ENCODE measurements around the gene M1AP. TPM values are rescaled to one million over a fixed set of nuclear protein-coding genes. Genes with fewer than 3 reads are reported as not detected.
A peak's percentile ranks its signal among the peaks of the same experiment; 100 is the strongest.

The M1AP gene
- total and polyA plus RNA-seq, 9 of the 15 experiments (the other 6 are each of a cell fraction or from before 2014, with no cell fraction given): 0.06 to 0.33 (median 0.11) TPM; not detected in 4

GRCh38 chr2:74585406-74586185, 62.5 kb downstream of the M1AP start (continued):
- peak; percentile 47; the same call in 1 of the 2 replicates for TF ChIP-seq SMARCE1 (IDR thresholded peaks at IDR 0.05)
- TF ChIP-seq ZNF398 (CRISPR knock-in tag; IDR thresholded peaks at IDR 0.05): no peak
- TF ChIP-seq HINFP (tag; conservative IDR thresholded peaks at IDR 0.05; ENCODE audit: low read depth): no peak; the same call in 1 of the 2 replicates
- TF ChIP-seq PHTF2 (CRISPR knock-in tag; IDR thresholded peaks at IDR 0.05): no peak
- TF ChIP-seq RAD21 (CRISPR knock-in tag; conservative IDR thresholded peaks at IDR 0.05 in 1 of 2, IDR thresholded peaks at IDR 0.05 in 1 of 2): peak; percentile 57 to 67
- no peak for TF ChIP-seq SUPT5H (IDR thresholded peaks at IDR 0.05)
- no peak for TF ChIP-seq GTF2F1 (IDR thresholded peaks at IDR 0.05; ENCODE audit: low read depth, low read length)
- TF ChIP-seq ILK (tag; IDR thresholded peaks at IDR 0.05; ENCODE audit: borderline replicate concordance, low read depth): no peak
- TF ChIP-seq ZBTB33 (CRISPR knock-in tag; IDR thresholded peaks at IDR 0.05): no peak
- no peak for TF ChIP-seq MTA2 (IDR thresholded peaks at IDR 0.05; ENCODE audit: low read depth)
- no peak for TF ChIP-seq BCOR (IDR thresholded peaks at IDR 0.05)
- no peak for TF ChIP-seq ZNF561 (CRISPR knock-in tag; conservative IDR thresholded peaks at IDR 0.05)
- no peak; the same call in 1 of the 2 replicates for TF ChIP-seq SMARCC2 (IDR thresholded peaks at IDR 0.05; ENCODE audit: low read depth)
- TF ChIP-seq ZNF263 (CRISPR knock-in tag; IDR thresholded peaks at IDR 0.05; ENCODE audit: borderline replicate concordance): no peak
- no peak for TF ChIP-seq POLR3G (IDR thresholded peaks at IDR 0.05; ENCODE audit: extremely low read depth, insufficient read length, insufficient replicate concordance)
- TF ChIP-seq NCOR1 (IDR thresholded peaks at IDR 0.05): no peak
- TF ChIP-seq ZNF224 (CRISPR knock-in tag; IDR thresholded peaks at IDR 0.05): no peak
- no peak for TF ChIP-seq NR2C2 (CRISPR knock-in tag; IDR thresholded peaks at IDR 0.05)
- no peak for TF ChIP-seq NR2C2 (tag; IDR thresholded peaks at IDR 0.05)
- TF ChIP-seq RFX7 (CRISPR knock-in tag; IDR thresholded peaks at IDR 0.05): no peak
- TF ChIP-seq CBX3 (IDR thresholded peaks at IDR 0.05; ENCODE audit: borderline replicate concordance in 1 of 2, low read length in 2 of 2): no peak
